ENCODE data around the gene FEM1B.

FEM1B gene

DNA sequence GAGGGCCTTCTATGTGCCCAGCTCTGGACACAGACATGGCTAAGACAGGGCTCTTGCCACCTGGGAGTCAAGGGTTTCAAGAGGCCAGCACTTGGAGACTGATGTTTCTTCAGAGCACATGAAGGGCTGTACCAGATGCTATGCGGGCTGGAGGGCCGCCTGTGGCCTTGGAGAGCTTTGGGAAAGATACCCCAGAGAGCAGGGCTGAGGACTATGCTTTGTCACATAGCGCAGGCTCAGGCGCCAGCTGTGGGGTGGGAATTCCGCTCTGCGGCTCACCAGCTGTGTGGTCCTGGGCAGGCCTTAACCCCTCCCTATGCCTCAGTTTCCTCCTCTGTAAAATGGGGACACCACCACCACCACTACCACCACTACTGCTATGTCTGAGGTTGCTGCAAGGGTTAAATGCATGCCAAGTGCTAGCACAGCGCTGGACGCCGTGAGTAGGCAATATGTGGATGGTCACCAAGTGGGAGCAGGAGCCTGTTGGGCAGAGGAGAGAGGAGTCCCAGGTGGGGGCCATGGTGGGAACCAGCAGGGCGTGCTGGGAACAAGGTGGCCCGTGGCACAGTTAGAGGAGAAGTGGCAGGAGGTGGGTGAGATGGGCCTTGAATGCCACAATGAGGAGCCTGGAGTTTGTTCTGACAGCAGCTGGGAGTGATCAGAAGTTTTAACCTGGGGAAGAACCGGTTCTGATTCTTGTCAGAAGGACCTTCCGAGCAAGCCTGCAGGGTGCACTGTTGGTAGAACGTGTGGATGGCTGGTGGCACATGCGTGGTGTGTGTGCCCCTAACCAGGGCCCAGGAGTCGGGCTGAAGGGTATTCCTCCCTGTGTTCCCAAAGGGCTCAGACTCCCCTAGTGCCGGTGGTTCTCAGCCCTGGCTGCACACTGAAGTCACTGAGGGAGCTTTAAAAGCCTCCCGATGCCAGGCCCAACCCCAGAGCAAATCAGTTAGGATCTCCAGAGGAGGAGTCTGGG is 41.7 kb downstream of the FEM1B start:
- in situ Hi-C loops (cut with MboI; ENCODE audit: low sequenced_read_pairs): no loop called here

GRCh38 chr15:68319997-68320396 is 42.5 kb downstream of the FEM1B start:
- in situ Hi-C loops (cut with MboI; ENCODE audit: low sequenced_read_pairs): no loop called here

DNA sequence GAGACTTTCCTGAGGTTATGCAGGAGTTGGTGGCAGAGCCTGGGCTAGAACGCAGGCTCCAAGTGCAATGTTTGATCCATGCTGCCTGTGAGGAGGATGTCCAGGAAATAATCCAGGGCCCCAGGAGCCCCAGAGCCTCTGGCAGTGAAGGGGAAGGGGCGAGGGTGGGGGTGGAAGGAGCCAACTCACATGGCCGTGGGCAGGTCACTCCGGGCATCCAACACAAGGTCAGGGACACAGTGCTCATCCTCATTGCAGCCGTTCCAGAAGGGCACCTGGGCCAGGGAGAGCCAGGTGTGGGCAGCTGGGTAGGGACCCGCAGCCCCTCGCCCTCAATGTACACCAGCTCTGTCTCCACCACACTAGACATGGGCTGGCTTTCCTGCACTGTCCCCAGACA is 43.7 kb downstream of the FEM1B start:
- in situ Hi-C loops (cut with MboI; ENCODE audit: low sequenced_read_pairs): no loop called here

- in situ Hi-C loops (cut with MboI; ENCODE audit: low sequenced_read_pairs): no loop called here
Observed at GRCh38 chr15:68322796-68323195, 45.3 kb downstream of the FEM1B start.

- in situ Hi-C loops (cut with MboI; ENCODE audit: low sequenced_read_pairs): no loop called here
Observed at GRCh38 chr15:68325726-68326125, 48.2 kb downstream of the FEM1B start.

GRCh38 chr15:68326711-68327354 is 49.3 kb downstream of the FEM1B start:
- in situ Hi-C loops (cut with MboI; ENCODE audit: low sequenced_read_pairs): no loop called here

GRCh38 chr15:68328443-68328842 is 50.9 kb downstream of the FEM1B start:
- in situ Hi-C loops (cut with MboI; ENCODE audit: low sequenced_read_pairs): no loop called here

GRCh38 chr15:68328964-68329363 is 51.4 kb downstream of the FEM1B start:
- in situ Hi-C loops (cut with MboI; ENCODE audit: low sequenced_read_pairs): no loop called here

DNA sequence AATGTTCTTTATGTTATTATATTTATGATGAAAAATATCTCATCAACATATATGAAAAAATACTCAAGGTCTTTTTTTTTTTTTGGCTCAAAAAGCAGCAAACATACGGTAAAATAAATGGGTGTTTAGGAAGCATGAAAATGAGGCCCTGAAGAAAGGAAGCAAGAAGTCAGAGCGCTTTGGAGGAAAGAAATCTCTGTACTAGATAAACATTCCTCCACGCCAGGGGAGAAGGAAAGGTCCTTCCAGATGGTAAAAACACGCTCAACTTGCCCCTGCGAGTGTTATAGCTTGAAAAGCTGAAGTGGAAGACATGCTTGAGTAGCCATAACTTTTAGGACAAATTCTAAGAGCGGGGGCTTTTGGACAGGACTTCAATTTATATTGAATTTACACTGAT is 52.9 kb downstream of the FEM1B start:
- in situ Hi-C loops (cut with MboI; ENCODE audit: low sequenced_read_pairs): no loop called here

- in situ Hi-C loops (cut with MboI; ENCODE audit: low sequenced_read_pairs): no loop called here
Observed at GRCh38 chr15:68330901-68331300, 53.4 kb downstream of the FEM1B start.

DNA sequence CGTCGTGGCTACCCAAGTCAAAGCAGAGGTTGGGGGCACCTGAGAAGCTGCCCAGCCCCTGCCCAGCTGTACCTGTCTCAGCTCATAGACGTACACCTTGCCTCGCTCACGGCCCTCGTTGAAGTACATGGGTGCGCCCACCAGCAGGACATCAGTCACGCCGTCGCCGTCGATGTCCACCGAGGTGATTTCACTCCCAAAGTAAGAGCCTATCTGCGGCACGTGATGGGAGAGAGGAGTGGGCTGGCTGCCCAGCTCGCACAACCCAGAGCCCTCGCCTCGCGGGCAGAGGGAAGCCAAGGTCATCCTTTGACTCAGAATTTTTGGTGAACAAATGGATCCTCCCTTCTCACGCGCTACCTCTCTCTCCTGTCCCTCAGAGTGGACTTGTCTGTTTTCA is 54.7 kb downstream of the FEM1B start:
- in situ Hi-C loops (cut with MboI; ENCODE audit: low sequenced_read_pairs): no loop called here

DNA sequence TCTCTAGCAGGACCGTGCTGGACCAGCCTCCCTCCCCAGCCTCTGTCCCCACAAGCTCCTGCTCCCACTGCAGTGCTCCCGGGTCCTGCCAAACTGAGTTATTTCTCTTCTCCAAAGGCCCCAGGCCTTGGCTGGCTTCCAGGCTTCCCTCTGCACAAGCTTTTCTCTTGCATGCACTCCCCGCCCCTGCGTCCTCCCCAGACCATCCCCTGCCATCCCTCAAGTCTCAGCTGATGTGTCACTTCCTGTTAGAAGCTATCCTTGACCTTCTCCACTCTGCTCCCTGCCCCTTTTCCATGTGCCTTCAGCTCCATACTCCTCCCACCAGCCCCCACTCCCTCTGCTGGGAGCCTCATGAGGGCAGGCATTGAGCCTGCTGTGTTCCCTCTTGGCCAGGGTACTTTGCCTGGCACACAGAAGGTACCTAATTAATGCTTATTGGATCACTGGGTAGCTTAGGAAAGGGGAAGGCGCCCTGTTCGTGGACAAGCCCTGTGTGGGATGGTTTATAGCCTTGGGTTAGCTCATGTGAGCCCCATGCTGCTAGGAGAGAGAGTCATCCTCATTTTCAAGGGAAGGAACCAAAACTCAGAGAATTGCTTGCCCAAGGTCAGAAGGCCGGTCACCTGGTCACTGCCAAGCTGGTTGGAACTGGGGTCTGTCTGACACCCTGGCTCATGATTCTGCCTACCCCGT is 56.4 kb downstream of the FEM1B start:
- in situ Hi-C loops (cut with MboI; ENCODE audit: low sequenced_read_pairs): no loop called here

GRCh38 chr15:68334661-68335124 is 57.1 kb downstream of the FEM1B start:
- in situ Hi-C loops (cut with MboI; ENCODE audit: low sequenced_read_pairs): no loop called here

DNA sequence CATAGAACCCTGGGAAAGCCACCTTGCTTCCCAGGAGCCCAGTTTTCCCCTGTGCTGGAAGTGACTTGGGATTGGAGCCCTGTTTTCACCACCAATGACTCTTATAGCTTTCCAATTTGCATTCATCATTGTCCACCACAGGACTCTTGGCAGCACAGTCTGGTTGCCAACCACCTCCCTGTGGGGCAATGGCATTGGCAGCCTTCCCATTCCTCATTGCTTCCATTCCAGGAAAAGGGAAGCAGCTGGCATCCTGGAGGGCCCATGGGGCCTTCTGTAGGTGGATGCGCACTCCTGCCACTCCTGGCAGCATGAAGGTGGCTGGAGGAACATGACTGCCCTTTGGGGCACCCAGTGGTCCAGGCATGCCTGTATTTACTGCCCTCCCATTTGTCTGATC is 57.7 kb downstream of the FEM1B start:
- in situ Hi-C loops (cut with MboI; ENCODE audit: low sequenced_read_pairs): no loop called here

GRCh38 chr15:68335655-68336054 is 58.1 kb downstream of the FEM1B start:
- in situ Hi-C loops (cut with MboI; ENCODE audit: low sequenced_read_pairs): no loop called here

DNA sequence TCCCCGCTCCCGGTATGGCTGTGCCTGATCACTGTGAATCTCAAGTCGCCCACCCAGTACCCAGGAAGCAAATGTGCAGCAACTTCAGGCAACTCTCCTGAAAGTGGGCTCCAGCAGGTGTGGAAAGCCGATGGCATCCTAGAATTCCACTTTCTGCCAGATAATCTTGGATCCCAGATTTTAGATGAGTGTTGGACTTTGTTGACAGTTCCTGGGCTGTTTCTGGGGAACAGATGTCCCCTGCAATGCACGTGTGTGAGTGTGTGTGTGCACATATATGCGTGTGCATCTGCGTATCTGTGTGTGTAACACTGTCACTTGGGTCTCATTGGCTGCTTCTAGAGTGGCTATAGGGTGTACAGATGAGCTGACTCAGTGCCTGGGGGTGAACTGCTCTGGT is 59.0 kb downstream of the FEM1B start:
- in situ Hi-C loops (cut with MboI; ENCODE audit: low sequenced_read_pairs): no loop called here

- in situ Hi-C loops (cut with MboI; ENCODE audit: low sequenced_read_pairs): no loop called here
Observed at GRCh38 chr15:68337826-68338225, 60.3 kb downstream of the FEM1B start.

DNA sequence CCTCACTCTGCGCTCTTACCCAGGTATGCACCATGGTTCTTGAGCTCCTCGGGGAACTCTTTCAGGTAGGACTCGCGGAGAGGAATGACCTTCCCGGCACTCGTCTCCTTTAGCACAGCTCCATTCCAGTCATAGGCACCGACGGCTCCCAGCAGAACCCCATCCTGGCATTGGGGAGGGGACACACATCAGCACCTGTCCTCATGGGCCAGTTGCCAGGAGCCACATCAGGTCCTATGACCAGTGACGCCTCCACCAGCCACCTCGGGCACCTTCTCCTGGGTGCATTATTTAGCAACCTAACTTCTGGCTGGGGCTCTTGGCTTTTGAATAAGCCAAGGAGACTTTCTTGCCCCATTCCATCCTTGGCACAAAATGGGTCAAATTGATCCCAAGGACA is 61.9 kb downstream of the FEM1B start:
- in situ Hi-C loops (cut with MboI; ENCODE audit: low sequenced_read_pairs): no loop called here

GRCh38 chr15:68340726-68341671 is 63.5 kb downstream of the FEM1B start:
- in situ Hi-C loops (cut with MboI; ENCODE audit: low sequenced_read_pairs): no loop called here
